Hepatocyte (in vitro differentiated cells): Measurements from ENCODE around the gene BNIPL.

ENCODE experiments used
- EZH2 ChIP-seq: fragments of 200-600 bp; sonication (generic); IDR thresholded peaks from 2 replicates; pipeline ENCODE4 v1.6.1; 2016; ENCODE audit warnings: antibody characterized with exemption, mild to moderate bottlenecking, borderline replicate concordance
- EZH2phosphoT487 ChIP-seq: fragments of 200-600 bp; sonication (generic); IDR thresholded peaks from one replicate; pipeline ENCODE4 v1.6.1; 2018; ENCODE audit warnings: antibody characterized with exemption, mild to moderate bottlenecking, low read depth, moderate library complexity; ENCODE audit not compliant: unreplicated experiment, severe bottlenecking
- TF ChIP-seq, protein P1 (sequence below): fragments of 200-600 bp; sonication (generic); IDR thresholded peaks from 2 replicates; pipeline ENCODE4 v1.5.1; 2016; ENCODE audit warnings: antibody characterized with exemption, mild to moderate bottlenecking; ENCODE audit not compliant: poor library complexity

DNA sequence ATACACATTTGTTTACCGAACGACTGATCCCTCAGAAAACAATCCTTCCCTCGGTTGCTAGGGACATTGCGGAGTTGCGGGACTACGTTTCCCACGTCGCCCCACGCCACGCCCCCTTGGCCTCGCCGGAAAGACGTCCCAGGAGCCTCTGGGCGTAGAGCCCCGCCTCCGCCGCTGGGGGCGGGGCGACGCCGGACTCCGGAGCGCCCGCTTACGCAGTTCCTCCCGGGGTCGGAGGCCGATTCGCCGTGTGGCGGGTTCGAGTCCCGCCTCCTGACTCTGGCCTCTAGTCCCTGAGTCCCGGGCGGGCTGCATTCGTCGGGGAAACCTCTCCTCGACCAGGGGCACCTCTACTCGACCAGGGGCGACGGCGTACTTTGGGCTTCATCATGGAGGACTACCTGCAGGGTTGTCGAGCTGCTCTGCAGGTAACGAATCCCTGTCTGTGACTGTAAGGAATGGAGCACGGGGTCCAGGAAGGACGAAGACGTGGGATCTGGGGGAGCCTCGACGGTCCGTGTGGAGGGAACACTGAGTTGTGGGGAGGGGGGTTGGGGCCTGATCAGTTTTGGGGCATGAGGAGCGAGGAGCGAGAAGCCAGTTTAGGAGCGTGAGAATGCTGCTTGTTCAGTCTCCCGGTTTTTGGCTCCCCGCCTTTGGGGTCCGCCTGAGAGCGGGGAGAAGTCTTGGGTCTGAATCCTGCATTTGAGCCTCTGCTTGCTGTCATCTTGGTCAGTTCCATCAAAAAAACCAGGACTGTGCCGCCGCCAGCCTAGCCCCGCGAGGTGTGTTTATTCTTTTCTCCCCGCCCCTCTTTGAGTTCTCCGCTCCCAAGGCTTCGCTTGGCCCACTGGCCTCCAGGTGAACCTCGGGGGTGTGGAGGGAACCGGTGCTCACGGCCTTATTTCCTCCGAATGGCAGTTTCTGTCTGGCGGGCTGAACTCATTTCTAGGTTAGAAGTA lies 27.9 kb upstream of the BNIPL start, which contains the start of gene PRUNE1:
- TF ChIP-seq, protein P1, sequence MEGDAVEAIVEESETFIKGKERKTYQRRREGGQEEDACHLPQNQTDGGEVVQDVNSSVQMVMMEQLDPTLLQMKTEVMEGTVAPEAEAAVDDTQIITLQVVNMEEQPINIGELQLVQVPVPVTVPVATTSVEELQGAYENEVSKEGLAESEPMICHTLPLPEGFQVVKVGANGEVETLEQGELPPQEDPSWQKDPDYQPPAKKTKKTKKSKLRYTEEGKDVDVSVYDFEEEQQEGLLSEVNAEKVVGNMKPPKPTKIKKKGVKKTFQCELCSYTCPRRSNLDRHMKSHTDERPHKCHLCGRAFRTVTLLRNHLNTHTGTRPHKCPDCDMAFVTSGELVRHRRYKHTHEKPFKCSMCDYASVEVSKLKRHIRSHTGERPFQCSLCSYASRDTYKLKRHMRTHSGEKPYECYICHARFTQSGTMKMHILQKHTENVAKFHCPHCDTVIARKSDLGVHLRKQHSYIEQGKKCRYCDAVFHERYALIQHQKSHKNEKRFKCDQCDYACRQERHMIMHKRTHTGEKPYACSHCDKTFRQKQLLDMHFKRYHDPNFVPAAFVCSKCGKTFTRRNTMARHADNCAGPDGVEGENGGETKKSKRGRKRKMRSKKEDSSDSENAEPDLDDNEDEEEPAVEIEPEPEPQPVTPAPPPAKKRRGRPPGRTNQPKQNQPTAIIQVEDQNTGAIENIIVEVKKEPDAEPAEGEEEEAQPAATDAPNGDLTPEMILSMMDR: no peak
- TF ChIP-seq EZH2 (no peak), EZH2phosphoT487 (no peak)
